Naive thymus-derived CD4-positive, alpha-beta T cell (primary cell): ENCODE results near the gene STX8. TPM values are rescaled to one million over a fixed set of nuclear protein-coding genes. Genes with fewer than 3 reads are reported as not detected.

Source experiments
- ATAC-seq: fragments of 150-1000 bp; cut with Tn5 transposase; 2 replicates; pipeline ENCODE4 v1.10.0; 2021; ENCODE audit warnings: mild to moderate bottlenecking, moderate library complexity
- CTCF ChIA-PET: fragments of 350-600 bp; sonication (Branson Sonifier 250); formaldehyde crosslinking; loops from one replicate; lab custom pipeline; 2021; ENCODE audit warnings: antibody characterized with exemption; lab: Charles Lee
- POLR2A ChIA-PET: fragments of 350-600 bp; sonication (Branson Sonifier 250); formaldehyde crosslinking; loops from one replicate; lab custom pipeline; 2021; ENCODE audit warnings: antibody characterized with exemption, inconsistent platforms; lab: Charles Lee
- DNase-seq, 9 donors: peaks; one replicate each; pipeline versions ENCODE4 v3.0.0 to v3.0.0-alpha.2; 2020 to 2022; ENCODE audit warnings: mixed read lengths in 1 of 9
- H3K27ac ChIP-seq: one replicate; pipeline ENCODE4 v1.7.0; 2013; ENCODE audit warnings: mild to moderate bottlenecking, low read depth, low read length, moderate library complexity
- H3K27me3 ChIP-seq, 2 donors: one replicate each; pipeline ENCODE4 v1.7.0; 2013; ENCODE audit warnings: low read length in 2 of 2, mild to moderate bottlenecking in 2 of 2, moderate library complexity in 2 of 2; ENCODE audit not compliant: control insufficient read depth in 2 of 2, insufficient read depth in 2 of 2
- H3K36me3 ChIP-seq, 3 experiments: 1 replicate in 2 of 3; 2 replicates in 1 of 3; pipeline ENCODE4 v1.7.0; 2013; ENCODE audit warnings: low read length in 3 of 3, mild to moderate bottlenecking in 3 of 3, moderate library complexity in 1 of 3; ENCODE audit not compliant: insufficient read depth in 3 of 3, control insufficient read depth in 2 of 3
- H3K4me1 ChIP-seq, 2 donors: one replicate each; pipeline ENCODE4 v1.7.0; 2013; ENCODE audit warnings: low read length in 2 of 2, mild to moderate bottlenecking in 2 of 2, moderate library complexity in 1 of 2; ENCODE audit not compliant: control insufficient read depth in 2 of 2, insufficient read depth in 2 of 2
- H3K4me3 ChIP-seq: 2 replicates; pipeline ENCODE4 v1.7.0; 2013; ENCODE audit warnings: mild to moderate bottlenecking, low read length
- H3K9me3 ChIP-seq, 3 experiments: 1 replicate in 2 of 3; 2 replicates in 1 of 3; pipeline ENCODE4 v1.7.0; 2013; ENCODE audit warnings: low read length in 3 of 3; ENCODE audit not compliant: control insufficient read depth in 2 of 3
- H3K27ac Mint-ChIP-seq, 9 donors: one replicate each; pipeline ENCODE4 v1.8.0; 2020 to 2022; ENCODE audit warnings: mixed read lengths in 9 of 9, mild to moderate bottlenecking in 8 of 9, moderate library complexity in 5 of 9, inconsistent platforms in 2 of 9
- H3K27me3 Mint-ChIP-seq, 5 donors: one replicate each; pipeline ENCODE4 v1.8.0; 2021 to 2022; ENCODE audit warnings: mixed read lengths in 5 of 5, mild to moderate bottlenecking in 1 of 5
- H3K36me3 Mint-ChIP-seq, 5 donors: one replicate each; pipeline ENCODE4 v1.8.0; 2020 to 2022; ENCODE audit warnings: mixed read lengths in 5 of 5, mild to moderate bottlenecking in 3 of 5, inconsistent platforms in 1 of 5
- H3K4me1 Mint-ChIP-seq, 7 donors: one replicate each; pipeline ENCODE4 v1.8.0; 2020 to 2022; ENCODE audit warnings: mixed read lengths in 7 of 7, mild to moderate bottlenecking in 3 of 7, inconsistent platforms in 1 of 7
- H3K4me3 Mint-ChIP-seq, 10 donors: one replicate each; pipeline ENCODE4 v1.8.0; 2020 to 2022; ENCODE audit warnings: mild to moderate bottlenecking in 10 of 10, mixed read lengths in 10 of 10, moderate library complexity in 6 of 10, inconsistent platforms in 2 of 10
- H3K9me3 Mint-ChIP-seq, 11 donors: one replicate each; pipeline ENCODE4 v1.8.0; 2020 to 2022; ENCODE audit warnings: mixed read lengths in 11 of 11, mild to moderate bottlenecking in 4 of 11, inconsistent platforms in 1 of 11, moderate library complexity in 1 of 11
- intact Hi-C, 2 donors: fragments of 100-400 bp; cut with micrococcal nuclease; formaldehyde crosslinking; loops; one replicate each; pipeline ENCODE4 v1.15.1; 2023
- polyA plus RNA-seq, 2 donors: library from polyadenylated mRNA; unstranded; fragments of 300-500 nt; fragmentation: Illumina TruSeq; gene quantifications; one replicate each; pipeline ENCODE4 v1.2.3, GENCODE V29; 2021
- total RNA-seq, 6 experiments: library from RNA in 5 of 6; stranded (reverse) in 5 of 6; gene quantifications; 1 replicate in 5 of 6; 2 replicates in 1 of 6; pipeline ENCODE4 v1.2.3 and lab custom pipeline; 2021 to 2026

Gene STX8
- total and polyA plus RNA-seq, 7 experiments from 2014 or later = 45.1 to 116 (median 67.5) TPM

DNA sequence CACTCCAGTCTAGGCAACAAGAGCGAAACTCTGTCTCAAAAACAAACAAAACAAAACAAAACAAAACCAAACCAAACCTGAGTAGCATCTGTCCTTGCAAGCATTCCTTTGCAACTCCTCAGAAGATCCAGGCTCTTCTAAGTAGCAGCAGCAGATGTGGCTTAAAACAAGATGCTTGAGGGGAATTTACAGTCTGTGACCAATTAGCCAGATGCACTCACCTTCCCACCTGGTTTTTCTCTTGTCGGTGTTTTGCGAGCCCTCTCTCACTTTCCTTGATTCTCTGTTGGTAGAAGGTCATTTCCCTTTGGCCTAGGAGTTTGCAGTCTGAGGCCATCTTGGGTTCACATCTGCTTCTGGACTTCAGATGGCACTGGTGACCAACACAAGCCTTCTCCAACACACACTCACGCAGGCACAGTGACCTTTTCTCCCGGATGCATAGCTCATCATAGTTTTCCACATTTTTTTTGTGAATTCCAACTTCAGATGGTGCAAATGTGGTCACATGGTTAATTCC is 276.8 kb downstream of the STX8 start:
- H3K36me3 Mint-ChIP-seq = peaks cover 0 to 21% (median 6%) of the 10 kb centered on the region in 5 donors
- no peaks in the 10 kb centered on the region for H3K9me3 Mint-ChIP-seq
- H3K4me3 Mint-ChIP-seq = no peak overlapping the region
- no peaks in the 10 kb centered on the region for H3K27me3 Mint-ChIP-seq
- Histone ChIP-seq H3K36me3 (peaks cover 0 to 6% (median 0%) of the 10 kb centered on the region in 3 experiments), H3K4me1 (no peaks in the 10 kb centered on the region), H3K4me3 (no peak overlapping the region), H3K9me3 (no peaks in the 10 kb centered on the region), H3K27ac (no peak overlapping the region), H3K27me3 (no peaks in the 10 kb centered on the region)
- CTCF ChIA-PET = no interaction called here
- no peak overlapping the region for H3K27ac Mint-ChIP-seq
- POLR2A ChIA-PET = no interaction called here
- intact Hi-C loops = no loop called here
- DNase-seq = no peak
- no peak for ATAC-seq
- peaks cover 0 to 5% (median 0%) of the 10 kb centered on the region in 7 donors for H3K4me1 Mint-ChIP-seq

DNA sequence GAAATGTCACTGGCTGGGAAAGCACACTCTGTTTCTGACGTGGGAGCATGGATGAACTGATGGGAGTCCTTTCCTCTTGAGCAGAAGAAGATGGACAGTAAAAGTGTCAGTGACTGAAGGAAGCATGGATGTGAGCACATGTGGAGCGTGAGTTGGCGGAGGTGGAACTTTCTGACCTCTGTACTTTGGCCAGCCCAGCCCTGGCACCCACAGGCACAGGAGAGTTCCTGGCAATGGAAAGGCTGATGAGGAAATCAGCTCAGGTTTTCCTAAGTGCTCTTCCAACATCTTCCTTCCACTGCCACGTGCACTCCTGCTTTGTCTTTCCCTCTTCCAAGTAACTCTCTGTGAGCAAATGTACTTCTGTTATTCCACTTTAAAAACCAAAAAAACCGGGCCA is 277.5 kb downstream of the STX8 start:
- Histone ChIP-seq H3K4me3 (no peak overlapping the region), H3K27me3 (no peaks in the 10 kb centered on the region), H3K27ac (no peak overlapping the region), H3K9me3 (no peaks in the 10 kb centered on the region), H3K36me3 (peaks cover 0 to 6% (median 0%) of the 10 kb centered on the region in 3 experiments), H3K4me1 (no peaks in the 10 kb centered on the region)
- CTCF ChIA-PET = no interaction called here
- Mint-ChIP-seq H3K27me3 (no peaks in the 10 kb centered on the region), H3K27ac (no peak overlapping the region), H3K4me1 (peaks cover 0 to 6% (median 0%) of the 10 kb centered on the region in 7 donors), H3K9me3 (no peaks in the 10 kb centered on the region), H3K36me3 (peaks cover 0 to 21% (median 6%) of the 10 kb centered on the region in 5 donors), H3K4me3 (no peak overlapping the region)
- POLR2A ChIA-PET = no interaction called here
- intact Hi-C loops = no loop called here
- DNase-seq (no peak), ATAC-seq (no peak)

DNA sequence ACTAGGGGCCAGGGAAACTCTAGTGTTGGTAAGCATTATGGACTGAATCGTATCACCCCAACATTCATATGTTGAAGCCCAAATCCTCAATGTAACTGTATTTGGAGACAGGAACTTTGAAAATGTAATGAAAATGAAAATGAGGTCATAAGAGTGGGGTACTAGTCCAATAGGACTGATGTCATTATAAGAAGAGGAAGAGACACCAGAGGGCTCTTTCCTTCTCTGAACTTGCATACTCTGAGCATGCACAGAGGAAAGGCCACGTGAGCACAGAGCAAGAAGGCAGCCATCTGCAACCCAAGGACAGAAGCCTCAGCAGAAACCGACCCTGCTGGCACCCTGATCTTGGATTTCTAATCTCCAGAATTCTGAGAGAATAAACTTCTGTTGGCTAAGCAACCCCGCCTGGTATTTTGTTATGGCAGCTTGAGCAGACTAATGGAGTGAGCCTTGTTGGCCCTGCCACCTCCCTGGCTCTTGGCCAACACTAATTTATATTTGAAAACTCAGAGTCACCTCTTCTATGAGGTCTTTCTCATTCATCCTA is 280.9 kb downstream of the STX8 start:
- Mint-ChIP-seq H3K36me3 (peaks cover 0 to 11% (median 2%) of the 10 kb centered on the region in 5 donors), H3K4me1 (peaks cover 6 to 36% (median 20%) of the 10 kb centered on the region in 7 donors), H3K27me3 (no peaks in the 10 kb centered on the region), H3K9me3 (no peaks in the 10 kb centered on the region), H3K4me3 (no peak overlapping the region), H3K27ac (peak overlapping the region in 1 of 9 donors; percentile 8)
- no peak overlapping the region for H3K4me3 ChIP-seq
- no peak overlapping the region for H3K27ac ChIP-seq
- ChIA-PET CTCF (no interaction called here), POLR2A (no interaction called here)
- peak; percentile 38 for ATAC-seq
- H3K9me3 ChIP-seq = no peaks in the 10 kb centered on the region
- peaks cover 7 to 9% of the 10 kb centered on the region in 2 donors for H3K4me1 ChIP-seq
- no peak for DNase-seq
- H3K27me3 ChIP-seq = no peaks in the 10 kb centered on the region
- intact Hi-C loops = loop anchor here in 1 of 2 donors (5.0 kb wide), 1 partner anchor 42 kb away; no protein-coding TSS in a partner anchor
- H3K36me3 ChIP-seq = peaks cover 0 to 6% (median 0%) of the 10 kb centered on the region in 3 experiments

DNA sequence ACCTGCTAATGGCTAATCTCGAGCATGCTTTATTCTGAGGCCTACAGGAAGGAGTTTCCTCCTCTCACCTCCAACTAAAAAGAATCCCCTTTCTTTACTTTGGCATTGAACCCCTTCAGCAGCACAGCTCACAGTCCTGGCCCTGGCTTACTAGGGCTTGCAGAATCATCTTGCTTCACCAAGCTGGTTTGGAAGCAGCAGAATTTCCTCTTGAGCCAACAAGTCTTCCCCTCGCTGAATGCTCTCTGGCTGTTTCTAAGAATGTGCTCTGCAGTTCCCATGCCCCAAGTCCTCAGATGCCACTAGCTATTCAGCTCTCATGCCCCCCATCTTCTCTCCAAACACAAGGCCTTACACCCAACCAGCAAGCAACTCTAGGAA is 283.1 kb downstream of the STX8 start:
- no peaks in the 10 kb centered on the region for H3K27me3 ChIP-seq
- no peaks in the 10 kb centered on the region for H3K9me3 Mint-ChIP-seq
- H3K27ac ChIP-seq = no peak overlapping the region
- no peaks in the 10 kb centered on the region for H3K9me3 ChIP-seq
- POLR2A ChIA-PET = no interaction called here
- H3K4me1 Mint-ChIP-seq = peaks cover 11 to 48% (median 30%) of the 10 kb centered on the region in 7 donors
- ATAC-seq (no peak), DNase-seq (no peak)
- no peaks in the 10 kb centered on the region for H3K27me3 Mint-ChIP-seq
- intact Hi-C loops = loop anchor here in 1 of 2 donors (5.0 kb wide), 1 partner anchor 40 kb away; no protein-coding TSS in a partner anchor
- H3K36me3 ChIP-seq = no peaks in the 10 kb centered on the region
- H3K4me1 ChIP-seq = peaks cover 7 to 10% of the 10 kb centered on the region in 2 donors
- no peak overlapping the region for H3K4me3 ChIP-seq
- CTCF ChIA-PET = interaction anchor here (0.6 kb wide), 1 partner anchor 177 kb away, joined by 3 read pairs; no protein-coding TSS in a partner anchor
- H3K36me3 Mint-ChIP-seq = peaks cover 0 to 9% (median 1%) of the 10 kb centered on the region in 5 donors
- H3K27ac Mint-ChIP-seq = peak overlapping the region in 4 of 9 donors; percentile 6 to 78 (median 51)
- H3K4me3 Mint-ChIP-seq = no peak overlapping the region

DNA sequence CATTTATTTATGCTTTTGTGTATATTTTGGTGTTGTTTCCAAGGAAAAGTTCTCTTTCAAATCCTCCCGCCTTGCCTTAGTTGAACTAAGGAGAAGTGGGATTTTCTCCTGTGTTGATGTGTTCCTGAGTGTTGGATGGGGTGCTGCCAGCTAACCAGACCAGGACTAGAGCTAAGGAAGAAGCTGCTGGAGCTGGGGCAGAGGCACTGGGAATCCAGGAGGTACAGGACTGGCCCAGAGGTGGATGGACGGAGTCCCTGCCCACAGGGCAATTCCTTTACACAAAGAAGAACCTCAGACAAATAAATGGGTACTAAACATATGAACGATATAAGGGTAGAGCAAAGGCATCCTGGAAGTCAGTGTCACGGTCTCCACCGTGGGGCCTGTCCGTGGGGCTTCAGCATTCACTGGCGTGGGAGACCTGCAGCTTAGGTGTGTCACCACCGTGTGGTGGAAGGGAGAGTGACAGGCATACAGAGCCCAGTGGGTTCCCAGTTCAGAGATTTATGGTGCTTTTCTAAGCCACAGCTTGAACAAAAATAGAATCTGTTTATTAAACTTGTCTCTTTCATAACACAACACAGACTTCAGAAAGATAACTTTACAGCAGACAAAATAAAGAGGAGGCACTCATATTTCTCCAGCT is 283.6 kb downstream of the STX8 start:
- intact Hi-C loops = loop anchor here in 1 of 2 donors (5.0 kb wide), 1 partner anchor 40 kb away; no protein-coding TSS in a partner anchor
- no peak overlapping the region for H3K27ac ChIP-seq
- ATAC-seq (peak; percentile 74), DNase-seq (peak in 7 of 9 donors; percentile 12 to 40 (median 34))
- H3K9me3 Mint-ChIP-seq = no peaks in the 10 kb centered on the region
- peaks cover 11 to 48% (median 30%) of the 10 kb centered on the region in 7 donors for H3K4me1 Mint-ChIP-seq
- H3K4me1 ChIP-seq = peaks cover 7 to 10% of the 10 kb centered on the region in 2 donors
- H3K4me3 ChIP-seq = no peak overlapping the region
- H3K4me3 Mint-ChIP-seq = peak overlapping the region in 1 of 10 donors; percentile 17
- H3K27me3 ChIP-seq = no peaks in the 10 kb centered on the region
- ChIA-PET CTCF (no interaction called here), POLR2A (interaction anchor here (0.6 kb wide), 1 partner anchor 105 kb away, joined by 4 read pairs; no protein-coding TSS in a partner anchor)
- H3K27ac Mint-ChIP-seq = peak overlapping the region in 2 of 9 donors; percentile 50 to 74
- H3K9me3 ChIP-seq = no peaks in the 10 kb centered on the region
- H3K36me3 Mint-ChIP-seq = peaks cover 0 to 7% (median 1%) of the 10 kb centered on the region in 5 donors
- H3K36me3 ChIP-seq = no peaks in the 10 kb centered on the region
- H3K27me3 Mint-ChIP-seq = no peaks in the 10 kb centered on the region

DNA sequence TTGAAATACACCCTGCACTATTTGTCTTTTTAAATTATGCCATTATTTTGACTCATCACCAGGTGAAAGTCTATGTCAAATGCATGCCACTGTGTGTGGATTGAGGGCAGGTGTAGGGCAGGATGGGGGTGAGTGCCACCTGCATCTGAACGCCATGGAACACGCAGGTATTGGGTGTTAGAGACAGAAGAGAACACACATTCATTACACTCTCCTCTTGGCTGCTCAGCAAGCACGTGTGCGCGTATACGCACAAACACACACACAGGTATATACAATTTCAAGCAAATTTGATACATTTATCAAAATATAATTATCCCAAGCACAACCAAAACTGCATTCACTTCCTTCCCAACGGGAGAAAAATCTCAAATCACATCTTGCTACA is 285.4 kb downstream of the STX8 start:
- CTCF ChIA-PET = interaction anchor here (0.6 kb wide), 1 partner anchor 267 kb away, joined by 4 read pairs; no protein-coding TSS in a partner anchor
- Histone ChIP-seq H3K27ac (peak overlapping the region; percentile 41), H3K4me3 (peak overlapping the region; percentile 10), H3K4me1 (peaks cover 7 to 10% of the 10 kb centered on the region in 2 donors), H3K36me3 (no peaks in the 10 kb centered on the region), H3K9me3 (no peaks in the 10 kb centered on the region), H3K27me3 (no peaks in the 10 kb centered on the region)
- no peak for DNase-seq
- peak overlapping the region in 9 of 10 donors; percentile 7 to 69 (median 61) for H3K4me3 Mint-ChIP-seq
- ATAC-seq = peak; percentile 4
- H3K9me3 Mint-ChIP-seq = no peaks in the 10 kb centered on the region
- peaks cover 0 to 9% (median 0%) of the 10 kb centered on the region in 5 donors for H3K36me3 Mint-ChIP-seq
- H3K27ac Mint-ChIP-seq = peak overlapping the region in 8 of 9 donors; percentile 7 to 84 (median 77)
- intact Hi-C loops = loop anchor here in 1 of 2 donors (5.0 kb wide), 1 partner anchor 38 kb away; no protein-coding TSS in a partner anchor
- POLR2A ChIA-PET = no interaction called here
- peaks cover 11 to 55% (median 30%) of the 10 kb centered on the region in 7 donors for H3K4me1 Mint-ChIP-seq
- H3K27me3 Mint-ChIP-seq = no peaks in the 10 kb centered on the region
